SK-N-SH (cell line): Measurements from ENCODE around the gene KIF3B. TPM values are rescaled to one million over a fixed set of nuclear protein-coding genes. Genes with fewer than 3 reads are reported as not detected.

Source experiments
- CTCF ChIA-PET: fragments of 300-600, 350-600 bp; formaldehyde crosslinking; extraction: SDS; loops from one replicate; lab custom pipeline; 2021; lab: Yijun Ruan, JAX
- POLR2A ChIA-PET: fragments of 350-600 bp; sonication (Branson Sonifier 250); formaldehyde crosslinking; extraction: SDS; loops from one replicate; lab custom pipeline; 2020; ENCODE audit warnings: antibody characterized with exemption, inconsistent platforms; lab: Yijun Ruan, JAX
- DNase-seq: peaks from one replicate; pipeline ENCODE4 v3.0.0; 2012
- H2AFZ ChIP-seq: fragments of 200-600 bp; sonication (generic); 2 replicates; pipeline ENCODE4 v1.8.1; 2016; ENCODE audit warnings: antibody characterized with exemption, mild to moderate bottlenecking, low read depth
- H3F3A ChIP-seq: fragments of 200-600 bp; sonication (generic); replicated peaks from 2 replicates; pipeline ENCODE3; 2016; ENCODE audit warnings: antibody characterized with exemption, mild to moderate bottlenecking; ENCODE audit not compliant: insufficient read depth
- H3K27ac ChIP-seq, 2 experiments: fragments of 200-500 bp in 1 of 2; fragments of 200-600 bp in 1 of 2; sonication (Bioruptor generic) in 1 of 2; sonication (generic), shearing (Covaris generic) in 1 of 2; 2 replicates each; pipeline versions ENCODE4 v1.5.1 to v1.6.1; 2014 to 2016; ENCODE audit warnings: low read depth in 2 of 2, inconsistent platforms in 1 of 2, low read length in 1 of 2, mild to moderate bottlenecking in 1 of 2, mixed read lengths in 1 of 2
- H3K27me3 ChIP-seq: fragments of 200-600 bp; sonication (generic), shearing (Covaris generic); 2 replicates; pipeline ENCODE4 v1.6.1; 2016; ENCODE audit warnings: mixed run types; ENCODE audit not compliant: insufficient read depth
- H3K36me3 ChIP-seq, 2 experiments: fragments of 200-500 bp in 1 of 2; fragments of 200-600 bp in 1 of 2; sonication (Bioruptor generic) in 1 of 2; sonication (generic) in 1 of 2; replicated peaks in 1 of 2; 2 replicates each; pipeline versions ENCODE3 to v1.5.1; 2014 to 2016; ENCODE audit warnings: low read length in 1 of 2, mild to moderate bottlenecking in 1 of 2; ENCODE audit not compliant: insufficient read depth in 2 of 2, control insufficient read depth in 1 of 2
- H3K4me1 ChIP-seq, 2 experiments: fragments of 200-500 bp in 1 of 2; fragments of 200-600 bp in 1 of 2; sonication (Bioruptor generic) in 1 of 2; sonication (generic), shearing (Covaris generic) in 1 of 2; 2 replicates each; pipeline versions ENCODE4 v1.5.1 to v1.6.1; 2014 to 2016; ENCODE audit warnings: low read depth in 1 of 2, low read length in 1 of 2, mixed run types in 1 of 2; ENCODE audit not compliant: insufficient read depth in 2 of 2, control insufficient read depth in 1 of 2
- H3K4me2 ChIP-seq: fragments of 200-600 bp; sonication (generic), shearing (Covaris generic); 2 replicates; pipeline ENCODE4 v1.6.1; 2017; ENCODE audit warnings: mixed run types
- H3K4me3 ChIP-seq, 2 experiments: fragments of 200-500 bp in 1 of 2; fragments of 200-600 bp in 1 of 2; sonication (Bioruptor generic) in 1 of 2; sonication (generic), shearing (Covaris generic) in 1 of 2; 2 replicates each; pipeline versions ENCODE4 v1.5.1 to v1.8.1; 2014 to 2016; ENCODE audit warnings: low read depth in 2 of 2, inconsistent platforms in 1 of 2, low read length in 1 of 2, mild to moderate bottlenecking in 1 of 2, mixed read lengths in 1 of 2, moderate library complexity in 1 of 2
- H3K79me2 ChIP-seq: fragments of 200-600 bp; sonication (generic); 2 replicates; pipeline ENCODE4 v1.8.1; 2017; ENCODE audit warnings: mild to moderate bottlenecking; ENCODE audit not compliant: insufficient read depth
- H3K9ac ChIP-seq: fragments of 200-600 bp; sonication (generic); 2 replicates; pipeline ENCODE4 v1.6.1; 2017; ENCODE audit warnings: mixed run types
- H3K9me2 ChIP-seq: fragments of 200-600 bp; sonication (generic); 2 replicates; pipeline ENCODE4 v1.6.1; 2017; ENCODE audit warnings: mixed run types
- H3K9me3 ChIP-seq: fragments of 200-600 bp; sonication (generic); 2 replicates; pipeline ENCODE4 v1.6.1; 2017; ENCODE audit warnings: mixed run types, mild to moderate bottlenecking, moderate library complexity
- H4K20me1 ChIP-seq: fragments of 200-600 bp; sonication (generic); 2 replicates; pipeline ENCODE4 v1.6.1; 2017; ENCODE audit warnings: mild to moderate bottlenecking, mixed run types; ENCODE audit not compliant: insufficient read depth
- CTCF ChIP-seq: fragments of 200-600 bp; sonication (generic); IDR thresholded peaks from 2 replicates; pipeline ENCODE4 v1.6.1; 2017; ENCODE audit warnings: antibody characterized with exemption, mild to moderate bottlenecking, moderate library complexity
- ELF1 ChIP-seq: IDR thresholded peaks from 2 replicates; pipeline ENCODE4 v1.4.0; 2012
- FOXM1 ChIP-seq: IDR thresholded peaks from 2 replicates; pipeline ENCODE4 v1.4.0; 2012; ENCODE audit warnings: low read depth, mild to moderate bottlenecking
- GABPA ChIP-seq: IDR thresholded peaks from 2 replicates; pipeline ENCODE4 v1.4.0; 2012; ENCODE audit warnings: low read depth, mild to moderate bottlenecking
- MEF2A ChIP-seq: IDR thresholded peaks from 2 replicates; pipeline ENCODE4 v1.4.0; 2012; ENCODE audit warnings: low read depth, borderline replicate concordance
- NFIC ChIP-seq: IDR thresholded peaks from 2 replicates; pipeline ENCODE4 v1.4.0; 2012; ENCODE audit warnings: borderline replicate concordance
- PBX3 ChIP-seq: IDR thresholded peaks from 2 replicates; pipeline ENCODE4; 2012
- POLR2AphosphoS5 ChIP-seq: IDR thresholded peaks from 2 replicates; pipeline ENCODE4 v1.6.1; 2012; ENCODE audit warnings: low read depth, low read length
- RFX5 ChIP-seq: IDR thresholded peaks from 2 replicates; pipeline ENCODE4 v1.6.1; 2012; ENCODE audit warnings: mild to moderate bottlenecking, improper control_type of control experiment, low read length
- TCF12 ChIP-seq: IDR thresholded peaks from 2 replicates; pipeline ENCODE4 v1.4.0; 2012
- WGBS: methylation state at CpG from one replicate; pipeline ENCODE4 v1.1.6; 2017; ENCODE audit warnings: low lambda C conversion rate; 5-methylcytosine and 5-hydroxymethylcytosine counted together
- polyA plus RNA-seq, 3 experiments: library from polyadenylated mRNA; depleted of rRNA; stranded (reverse); fragments of >200 nt; gene quantifications; 2 replicates each; pipeline ENCODE4 v1.2.3, GENCODE V29; 2012

KIF3B gene
- polyA plus RNA-seq, 1 of the 3 experiments (the other 2 are of a cell fraction): 18.6 TPM

- ChIA-PET CTCF (no interaction called here), POLR2A (no interaction called here)
- no peak overlapping the region for H3K4me2 ChIP-seq
- no peaks in the 10 kb centered on the region for H3K9me3 ChIP-seq
- TF ChIP-seq TCF12: no peak
- no peak for TF ChIP-seq GABPA
- no peak for TF ChIP-seq MEF2A
- no peak for TF ChIP-seq ELF1
- no peak for TF ChIP-seq POLR2AphosphoS5
- TF ChIP-seq PBX3: no peak
- H4K20me1 ChIP-seq: peaks cover 9% of the 10 kb centered on the region; the same call in 1 of the 2 replicates
- no peak for DNase-seq
- H3F3A ChIP-seq: peaks cover 23% of the 10 kb centered on the region
- 88% methylated on average over 7 of the region's 7 CpGs for WGBS
- no peak overlapping the region for H3K4me3 ChIP-seq
- H3K27me3 ChIP-seq: no peaks in the 10 kb centered on the region
- H2AFZ ChIP-seq: no peak overlapping the region
- no peaks in the 10 kb centered on the region for H3K9me2 ChIP-seq
- H3K79me2 ChIP-seq: no peaks in the 10 kb centered on the region
- H3K9ac ChIP-seq: no peak overlapping the region
- peaks cover 0 to 27% of the 10 kb centered on the region in 2 experiments; a peak in 2 of 4 replicates for H3K4me1 ChIP-seq
- H3K27ac ChIP-seq: no peak overlapping the region
- peaks cover 9 to 47% of the 10 kb centered on the region in 2 experiments for H3K36me3 ChIP-seq
Observed at GRCh38 chr20:32329817-32330554, 52.5 kb downstream of the KIF3B start.

- no peak overlapping the region for H3K4me2 ChIP-seq
- H3K79me2 ChIP-seq: no peaks in the 10 kb centered on the region
- CTCF ChIA-PET: no interaction called here
- no peak for TF ChIP-seq FOXM1
- no peak for TF ChIP-seq PBX3
- TF ChIP-seq RFX5: no peak
- no peak for TF ChIP-seq CTCF
- no peak for TF ChIP-seq GABPA
- TF ChIP-seq TCF12: no peak
- no peak for TF ChIP-seq NFIC
- TF ChIP-seq, all 33 proteins: peak for 0
- Histone ChIP-seq H3K9ac (no peak overlapping the region), H3K36me3 (peaks cover 9 to 47% of the 10 kb centered on the region in 2 experiments), H3F3A (peaks cover 19% of the 10 kb centered on the region), H3K4me3 (no peak overlapping the region), H3K4me1 (peaks cover 0 to 27% of the 10 kb centered on the region in 2 experiments; a peak in 2 of 4 replicates), H3K27ac (no peak overlapping the region), H3K27me3 (no peaks in the 10 kb centered on the region), H3K9me2 (no peaks in the 10 kb centered on the region), H4K20me1 (peaks cover 9% of the 10 kb centered on the region; the same call in 1 of the 2 replicates), H2AFZ (no peak overlapping the region), H3K9me3 (no peaks in the 10 kb centered on the region)
- WGBS: 93% methylated on average over 1 of the region's 1 CpG
- POLR2A ChIA-PET: no interaction called here
- no peak for DNase-seq
Observed at GRCh38 chr20:32330555-32330897, 53.1 kb downstream of the KIF3B start.
